ENCODE results near the gene VAT1. TPM values are rescaled to one million over a fixed set of nuclear protein-coding genes. Genes with fewer than 3 reads are reported as not detected.
A peak's percentile ranks its signal among the peaks of the same experiment; 100 is the strongest.

VAT1 gene
- total RNA-seq, 3 donors from 2014 or later, result 125 to 402 (median 173) TPM

GRCh38 chr17:42989141-42989540 lies 33.0 kb downstream of the VAT1 start:
- Histone ChIP-seq H3K4me1 (no peaks in the 10 kb centered on the region), H3K27me3 (no peaks in the 10 kb centered on the region), H3K4me3 (no peak overlapping the region), H3K36me3 (no peaks in the 10 kb centered on the region), H3K27ac (no peak overlapping the region), H3K9me3 (no peaks in the 10 kb centered on the region)
- no peak for DNase-seq (ENCODE audit: low spot score in 2 of 2)
- intact Hi-C loops (cut with DNase I; ENCODE audit: low total_unique reads), result no loop called here
- TF ChIP-seq CTCF (IDR thresholded peaks at IDR 0.05) (no peak), POLR2A (IDR thresholded peaks at IDR 0.05) (no peak), POLR2AphosphoS5 (IDR thresholded peaks at IDR 0.05) (no peak)

GRCh38 chr17:42985225-42985624 lies 37.0 kb downstream of the VAT1 start:
- Histone ChIP-seq H3K4me3 (no peak overlapping the region), H3K27me3 (no peaks in the 10 kb centered on the region), H3K36me3 (no peaks in the 10 kb centered on the region), H3K27ac (no peak overlapping the region), H3K9me3 (no peaks in the 10 kb centered on the region), H3K4me1 (no peaks in the 10 kb centered on the region)
- DNase-seq (ENCODE audit: low spot score in 2 of 2), result no peak
- intact Hi-C loops (cut with DNase I; ENCODE audit: low total_unique reads), result no loop called here
- TF ChIP-seq POLR2A (IDR thresholded peaks at IDR 0.05) (no peak), POLR2AphosphoS5 (IDR thresholded peaks at IDR 0.05) (no peak), CTCF (IDR thresholded peaks at IDR 0.05) (no peak)

GRCh38 chr17:42982266-42982665 lies 39.9 kb downstream of the VAT1 start:
- intact Hi-C loops (cut with DNase I; ENCODE audit: low total_unique reads), result no loop called here
- Histone ChIP-seq H3K36me3 (no peaks in the 10 kb centered on the region), H3K27ac (peak overlapping the region; percentile 13 to 43), H3K4me3 (peak overlapping the region in 1 of 3 donors; percentile 15), H3K9me3 (no peaks in the 10 kb centered on the region), H3K27me3 (no peaks in the 10 kb centered on the region), H3K4me1 (no peaks in the 10 kb centered on the region)
- no peak for DNase-seq (ENCODE audit: low spot score in 2 of 2)
- TF ChIP-seq POLR2A (IDR thresholded peaks at IDR 0.05) (no peak), POLR2AphosphoS5 (IDR thresholded peaks at IDR 0.05) (no peak), CTCF (IDR thresholded peaks at IDR 0.05) (no peak)

GRCh38 chr17:42980766-42981397 lies 41.3 kb downstream of the VAT1 start:
- H3K4me3 ChIP-seq, result peak overlapping the region; percentile 91 to 100 (median 98)
- H3K4me1 ChIP-seq, result no peaks in the 10 kb centered on the region
- peak in 1 of 2 donors; percentile 65 for DNase-seq (ENCODE audit: low spot score in 2 of 2)
- intact Hi-C loops (cut with DNase I; ENCODE audit: low total_unique reads), result no loop called here
- no peaks in the 10 kb centered on the region for H3K27me3 ChIP-seq
- peak overlapping the region; percentile 90 to 96 for H3K27ac ChIP-seq
- no peaks in the 10 kb centered on the region for H3K36me3 ChIP-seq
- TF ChIP-seq POLR2AphosphoS5 (IDR thresholded peaks at IDR 0.05), result no peak
- TF ChIP-seq POLR2A (IDR thresholded peaks at IDR 0.05), result no peak
- TF ChIP-seq CTCF (IDR thresholded peaks at IDR 0.05), result peak in 1 of 3 donors; percentile 27
- no peaks in the 10 kb centered on the region for H3K9me3 ChIP-seq

GRCh38 chr17:42980274-42980765 lies 41.9 kb downstream of the VAT1 start, which contains the start of gene RUNDC1:
RUNDC1 (plus strand) TSS chr17:42980565; CDS start chr17:42980577, 12 bp downstream.
- intact Hi-C loops (cut with DNase I; ENCODE audit: low total_unique reads), result no loop called here
- peak; percentile 55 for TF ChIP-seq POLR2A (IDR thresholded peaks at IDR 0.05)
- TF ChIP-seq POLR2AphosphoS5 (IDR thresholded peaks at IDR 0.05), result peak; percentile 55 to 79 (median 67)
- TF ChIP-seq CTCF (IDR thresholded peaks at IDR 0.05), result no peak
- H3K36me3 ChIP-seq, result no peaks in the 10 kb centered on the region
- peak within 1 kb of the TSS; percentile 90 to 96 for H3K27ac ChIP-seq
- H3K27me3 ChIP-seq, result no peaks in the 10 kb centered on the region
- H3K4me1 ChIP-seq, result no peaks in the 10 kb centered on the region
- peak; percentile 87 to 94 for DNase-seq (ENCODE audit: low spot score in 2 of 2)
- no peaks in the 10 kb centered on the region for H3K9me3 ChIP-seq
- peak within 1 kb of the TSS; percentile 91 to 100 (median 98) for H3K4me3 ChIP-seq
